Measurements from ENCODE around the gene BAG5. TPM values are rescaled to one million over a fixed set of nuclear protein-coding genes. Genes with fewer than 3 reads are reported as not detected.

Gene BAG5
- total and polyA plus RNA-seq, 2 of the 8 experiments (the other 6 are each of a cell fraction or from before 2014, with no cell fraction given): 7.4 to 29.5 TPM

DNA sequence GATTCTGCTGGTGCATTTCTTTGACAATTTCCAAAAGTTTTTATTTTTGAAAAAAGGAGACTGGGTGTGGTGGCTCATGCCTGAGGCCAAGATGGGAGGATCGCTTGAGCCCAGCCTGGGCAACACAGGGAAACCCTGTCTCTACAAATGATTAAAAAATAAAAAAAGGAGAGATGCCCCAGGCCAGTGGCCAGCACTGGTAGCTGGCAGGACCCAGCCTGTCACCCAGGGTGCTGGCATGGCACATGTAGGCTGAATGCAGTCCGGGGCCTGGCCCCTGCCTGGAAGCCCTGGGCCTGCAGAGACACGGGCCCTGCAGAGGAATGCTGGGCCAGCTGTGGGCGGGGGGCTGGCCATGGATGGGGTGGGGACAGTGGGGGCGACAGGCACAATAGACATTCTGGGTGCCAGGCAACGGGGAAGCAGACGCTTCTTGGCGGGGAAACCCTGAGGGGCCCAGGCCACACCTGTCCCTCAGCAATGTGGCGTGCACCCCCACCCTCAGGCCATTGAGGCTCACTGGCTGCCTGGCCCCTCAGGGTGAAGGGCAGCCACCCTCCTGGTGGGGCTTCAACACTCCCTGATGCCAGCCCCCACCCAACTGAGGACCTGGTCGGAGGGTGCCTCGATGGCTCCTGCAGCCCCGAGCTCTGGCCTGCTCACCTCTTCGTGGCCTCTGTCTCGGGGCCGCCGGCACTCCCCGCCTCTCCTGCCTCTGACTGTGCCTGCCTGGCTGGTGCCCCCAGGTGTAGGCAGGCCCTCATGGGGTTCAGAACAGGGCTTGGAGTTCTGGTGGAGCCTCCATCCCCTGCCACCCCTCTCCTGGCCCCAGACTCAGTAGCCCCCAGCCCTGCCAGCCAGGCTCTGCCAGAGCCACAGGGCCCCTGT, 21.4 kb downstream of the BAG5 start (continued):
- no peak for TF ChIP-seq TAF1 (IDR thresholded peaks at IDR 0.05; ENCODE audit: low read depth, low read length)
- no peak for TF ChIP-seq RAD21 (IDR thresholded peaks at IDR 0.05 in 1 of 2, conservative IDR thresholded peaks at IDR 0.05 in 1 of 2; ENCODE audit: low read depth in 2 of 2, low read length in 2 of 2)
- no peak for TF ChIP-seq EP300 (IDR thresholded peaks at IDR 0.05; ENCODE audit: borderline replicate concordance in 1 of 2, low read depth in 2 of 2, low read length in 2 of 2)
- no peak for TF ChIP-seq PHF8 (conservative IDR thresholded peaks at IDR 0.05; ENCODE audit: low read depth, low read length)
- TF ChIP-seq ZNF274 (IDR thresholded peaks at IDR 0.05; ENCODE audit: borderline replicate concordance, extremely low read depth, low read length): no peak
- TF ChIP-seq, protein P1, sequence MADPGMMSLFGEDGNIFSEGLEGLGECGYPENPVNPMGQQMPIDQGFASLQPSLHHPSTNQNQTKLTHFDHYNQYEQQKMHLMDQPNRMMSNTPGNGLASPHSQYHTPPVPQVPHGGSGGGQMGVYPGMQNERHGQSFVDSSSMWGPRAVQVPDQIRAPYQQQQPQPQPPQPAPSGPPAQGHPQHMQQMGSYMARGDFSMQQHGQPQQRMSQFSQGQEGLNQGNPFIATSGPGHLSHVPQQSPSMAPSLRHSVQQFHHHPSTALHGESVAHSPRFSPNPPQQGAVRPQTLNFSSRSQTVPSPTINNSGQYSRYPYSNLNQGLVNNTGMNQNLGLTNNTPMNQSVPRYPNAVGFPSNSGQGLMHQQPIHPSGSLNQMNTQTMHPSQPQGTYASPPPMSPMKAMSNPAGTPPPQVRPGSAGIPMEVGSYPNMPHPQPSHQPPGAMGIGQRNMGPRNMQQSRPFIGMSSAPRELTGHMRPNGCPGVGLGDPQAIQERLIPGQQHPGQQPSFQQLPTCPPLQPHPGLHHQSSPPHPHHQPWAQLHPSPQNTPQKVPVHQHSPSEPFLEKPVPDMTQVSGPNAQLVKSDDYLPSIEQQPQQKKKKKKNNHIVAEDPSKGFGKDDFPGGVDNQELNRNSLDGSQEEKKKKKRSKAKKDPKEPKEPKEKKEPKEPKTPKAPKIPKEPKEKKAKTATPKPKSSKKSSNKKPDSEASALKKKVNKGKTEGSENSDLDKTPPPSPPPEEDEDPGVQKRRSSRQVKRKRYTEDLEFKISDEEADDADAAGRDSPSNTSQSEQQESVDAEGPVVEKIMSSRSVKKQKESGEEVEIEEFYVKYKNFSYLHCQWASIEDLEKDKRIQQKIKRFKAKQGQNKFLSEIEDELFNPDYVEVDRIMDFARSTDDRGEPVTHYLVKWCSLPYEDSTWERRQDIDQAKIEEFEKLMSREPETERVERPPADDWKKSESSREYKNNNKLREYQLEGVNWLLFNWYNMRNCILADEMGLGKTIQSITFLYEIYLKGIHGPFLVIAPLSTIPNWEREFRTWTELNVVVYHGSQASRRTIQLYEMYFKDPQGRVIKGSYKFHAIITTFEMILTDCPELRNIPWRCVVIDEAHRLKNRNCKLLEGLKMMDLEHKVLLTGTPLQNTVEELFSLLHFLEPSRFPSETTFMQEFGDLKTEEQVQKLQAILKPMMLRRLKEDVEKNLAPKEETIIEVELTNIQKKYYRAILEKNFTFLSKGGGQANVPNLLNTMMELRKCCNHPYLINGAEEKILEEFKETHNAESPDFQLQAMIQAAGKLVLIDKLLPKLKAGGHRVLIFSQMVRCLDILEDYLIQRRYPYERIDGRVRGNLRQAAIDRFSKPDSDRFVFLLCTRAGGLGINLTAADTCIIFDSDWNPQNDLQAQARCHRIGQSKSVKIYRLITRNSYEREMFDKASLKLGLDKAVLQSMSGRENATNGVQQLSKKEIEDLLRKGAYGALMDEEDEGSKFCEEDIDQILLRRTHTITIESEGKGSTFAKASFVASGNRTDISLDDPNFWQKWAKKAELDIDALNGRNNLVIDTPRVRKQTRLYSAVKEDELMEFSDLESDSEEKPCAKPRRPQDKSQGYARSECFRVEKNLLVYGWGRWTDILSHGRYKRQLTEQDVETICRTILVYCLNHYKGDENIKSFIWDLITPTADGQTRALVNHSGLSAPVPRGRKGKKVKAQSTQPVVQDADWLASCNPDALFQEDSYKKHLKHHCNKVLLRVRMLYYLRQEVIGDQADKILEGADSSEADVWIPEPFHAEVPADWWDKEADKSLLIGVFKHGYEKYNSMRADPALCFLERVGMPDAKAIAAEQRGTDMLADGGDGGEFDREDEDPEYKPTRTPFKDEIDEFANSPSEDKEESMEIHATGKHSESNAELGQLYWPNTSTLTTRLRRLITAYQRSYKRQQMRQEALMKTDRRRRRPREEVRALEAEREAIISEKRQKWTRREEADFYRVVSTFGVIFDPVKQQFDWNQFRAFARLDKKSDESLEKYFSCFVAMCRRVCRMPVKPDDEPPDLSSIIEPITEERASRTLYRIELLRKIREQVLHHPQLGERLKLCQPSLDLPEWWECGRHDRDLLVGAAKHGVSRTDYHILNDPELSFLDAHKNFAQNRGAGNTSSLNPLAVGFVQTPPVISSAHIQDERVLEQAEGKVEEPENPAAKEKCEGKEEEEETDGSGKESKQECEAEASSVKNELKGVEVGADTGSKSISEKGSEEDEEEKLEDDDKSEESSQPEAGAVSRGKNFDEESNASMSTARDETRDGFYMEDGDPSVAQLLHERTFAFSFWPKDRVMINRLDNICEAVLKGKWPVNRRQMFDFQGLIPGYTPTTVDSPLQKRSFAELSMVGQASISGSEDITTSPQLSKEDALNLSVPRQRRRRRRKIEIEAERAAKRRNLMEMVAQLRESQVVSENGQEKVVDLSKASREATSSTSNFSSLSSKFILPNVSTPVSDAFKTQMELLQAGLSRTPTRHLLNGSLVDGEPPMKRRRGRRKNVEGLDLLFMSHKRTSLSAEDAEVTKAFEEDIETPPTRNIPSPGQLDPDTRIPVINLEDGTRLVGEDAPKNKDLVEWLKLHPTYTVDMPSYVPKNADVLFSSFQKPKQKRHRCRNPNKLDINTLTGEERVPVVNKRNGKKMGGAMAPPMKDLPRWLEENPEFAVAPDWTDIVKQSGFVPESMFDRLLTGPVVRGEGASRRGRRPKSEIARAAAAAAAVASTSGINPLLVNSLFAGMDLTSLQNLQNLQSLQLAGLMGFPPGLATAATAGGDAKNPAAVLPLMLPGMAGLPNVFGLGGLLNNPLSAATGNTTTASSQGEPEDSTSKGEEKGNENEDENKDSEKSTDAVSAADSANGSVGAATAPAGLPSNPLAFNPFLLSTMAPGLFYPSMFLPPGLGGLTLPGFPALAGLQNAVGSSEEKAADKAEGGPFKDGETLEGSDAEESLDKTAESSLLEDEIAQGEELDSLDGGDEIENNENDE (IDR thresholded peaks at IDR 0.05; ENCODE audit: insufficient replicate concordance, low read length): no peak
- no peak for TF ChIP-seq GTF2F1 (IDR thresholded peaks at IDR 0.05; ENCODE audit: borderline replicate concordance, low read depth, low read length)

Data from H1 (cell line).